ENCODE measurements around the gene FCRLA. TPM values are rescaled to one million over a fixed set of nuclear protein-coding genes. Genes with fewer than 3 reads are reported as not detected.
A peak's percentile ranks its signal among the peaks of the same experiment; 100 is the strongest.

Gene FCRLA
- total RNA-seq, 1 experiment from 2014 or later = 0.25 TPM

DNA sequence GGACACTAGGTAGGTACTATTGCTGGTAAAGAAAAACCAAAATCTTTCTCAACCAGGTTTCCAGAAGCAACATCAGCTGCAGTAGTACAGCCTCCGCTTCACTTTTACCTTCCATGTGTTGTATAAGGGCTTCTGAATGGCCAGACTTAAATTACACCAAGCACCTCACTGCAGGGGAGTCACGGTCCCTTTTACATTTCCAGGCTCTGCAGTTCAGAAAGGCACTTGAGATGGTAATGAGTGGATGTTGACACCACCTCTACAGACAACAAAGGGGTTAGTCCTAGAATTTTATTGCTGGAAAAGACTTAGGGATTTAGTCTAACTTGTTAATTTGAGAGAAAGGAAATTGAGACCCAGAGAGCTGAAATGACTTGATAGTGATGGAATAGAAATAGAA is 30.6 kb downstream of the FCRLA start (continued):
- no peak for TF ChIP-seq SRF (IDR thresholded peaks at IDR 0.05; ENCODE audit: low read depth)
- TF ChIP-seq EZH2 (IDR thresholded peaks at IDR 0.05) = no peak
- TF ChIP-seq, protein P1, sequence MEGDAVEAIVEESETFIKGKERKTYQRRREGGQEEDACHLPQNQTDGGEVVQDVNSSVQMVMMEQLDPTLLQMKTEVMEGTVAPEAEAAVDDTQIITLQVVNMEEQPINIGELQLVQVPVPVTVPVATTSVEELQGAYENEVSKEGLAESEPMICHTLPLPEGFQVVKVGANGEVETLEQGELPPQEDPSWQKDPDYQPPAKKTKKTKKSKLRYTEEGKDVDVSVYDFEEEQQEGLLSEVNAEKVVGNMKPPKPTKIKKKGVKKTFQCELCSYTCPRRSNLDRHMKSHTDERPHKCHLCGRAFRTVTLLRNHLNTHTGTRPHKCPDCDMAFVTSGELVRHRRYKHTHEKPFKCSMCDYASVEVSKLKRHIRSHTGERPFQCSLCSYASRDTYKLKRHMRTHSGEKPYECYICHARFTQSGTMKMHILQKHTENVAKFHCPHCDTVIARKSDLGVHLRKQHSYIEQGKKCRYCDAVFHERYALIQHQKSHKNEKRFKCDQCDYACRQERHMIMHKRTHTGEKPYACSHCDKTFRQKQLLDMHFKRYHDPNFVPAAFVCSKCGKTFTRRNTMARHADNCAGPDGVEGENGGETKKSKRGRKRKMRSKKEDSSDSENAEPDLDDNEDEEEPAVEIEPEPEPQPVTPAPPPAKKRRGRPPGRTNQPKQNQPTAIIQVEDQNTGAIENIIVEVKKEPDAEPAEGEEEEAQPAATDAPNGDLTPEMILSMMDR (IDR thresholded peaks at IDR 0.05 in 2 of 3, conservative IDR thresholded peaks at IDR 0.05 in 1 of 3; ENCODE audit: borderline replicate concordance in 1 of 3, insufficient read depth in 1 of 3, low read depth in 2 of 3, low read length in 2 of 3) = no peak
- no peak for TF ChIP-seq SIN3A (IDR thresholded peaks at IDR 0.05; ENCODE audit: low read depth)

GRCh38 chr1:161738627-161739287 is 31.7 kb downstream of the FCRLA start:
- Histone ChIP-seq H2AFZ (ENCODE audit: low read depth, low read length, poor library complexity, severe bottlenecking) (no peak overlapping the region), H3K9ac (ENCODE audit: low read length) (no peak overlapping the region)
- no TSS peak for BruUV-seq (replicated peaks)

More at GRCh38 chr1:161738627-161739287, 31.7 kb downstream of the FCRLA start:
- ChIA-PET CTCF (interaction anchor here (0.8 to 3.7 kb wide), 10 partner anchors 8 to 298 kb away, joined by 3 to 18 read pairs (median 5); partner anchors contain the start of gene DUSP12), POLR2A (interaction anchor here (1.0 to 1.5 kb wide), 2 partner anchors 11 to 91 kb away, joined by 3 to 6 read pairs; partner anchors contain the start of gene DUSP12), RAD21 (ENCODE audit: low non-redundant PET in 1 of 2, low total read pairs in 2 of 2, uncharacterized antibody in 2 of 2, unreplicated experiment in 2 of 2) (interaction anchor here in 1 of 2 experiments (0.7 to 1.5 kb wide), 3 partner anchors 11 to 350 kb away, joined by 3 to 5 read pairs (median 3); no protein-coding TSS in a partner anchor)
- no peaks in the 10 kb centered on the region for H3K9me3 ChIP-seq (ENCODE audit: control insufficient read depth in 1 of 2, insufficient read depth in 1 of 2, low read depth in 1 of 2, low read length in 2 of 2)
- no peaks in the 10 kb centered on the region for H3K9me2 ChIP-seq (ENCODE audit: insufficient read depth)
- no peaks in the 10 kb centered on the region for H3K36me3 ChIP-seq (ENCODE audit: control insufficient read depth in 1 of 2, insufficient read depth in 2 of 2, low read length in 2 of 2)
- peaks cover 0 to 24% of the 10 kb centered on the region in 2 experiments; a peak in 2 of 4 replicates for H3K4me1 ChIP-seq (ENCODE audit: control insufficient read depth in 1 of 2, insufficient read depth in 2 of 2, low read length in 2 of 2)
- no peak overlapping the region for H3K27ac ChIP-seq (ENCODE audit: low read depth, low read length)
- H3K27me3 ChIP-seq (ENCODE audit: insufficient read depth, low read length) = no peaks in the 10 kb centered on the region
- ATAC-seq (peak; percentile 73), DNase-seq (ENCODE audit: low read depth, low spot score) (peak; percentile 76)
- no peak overlapping the region for H3K4me3 ChIP-seq (replicated peaks in 1 of 2; ENCODE audit: low read depth in 1 of 2, low read length in 2 of 2)
- intact Hi-C loops (cut with micrococcal nuclease) = loop anchor here (5.0 kb wide), 3 partner anchors 91 to 196 kb away; no protein-coding TSS in a partner anchor
- H3K79me2 ChIP-seq (ENCODE audit: insufficient read depth, low read length) = no peaks in the 10 kb centered on the region
- TF ChIP-seq, protein P2, sequence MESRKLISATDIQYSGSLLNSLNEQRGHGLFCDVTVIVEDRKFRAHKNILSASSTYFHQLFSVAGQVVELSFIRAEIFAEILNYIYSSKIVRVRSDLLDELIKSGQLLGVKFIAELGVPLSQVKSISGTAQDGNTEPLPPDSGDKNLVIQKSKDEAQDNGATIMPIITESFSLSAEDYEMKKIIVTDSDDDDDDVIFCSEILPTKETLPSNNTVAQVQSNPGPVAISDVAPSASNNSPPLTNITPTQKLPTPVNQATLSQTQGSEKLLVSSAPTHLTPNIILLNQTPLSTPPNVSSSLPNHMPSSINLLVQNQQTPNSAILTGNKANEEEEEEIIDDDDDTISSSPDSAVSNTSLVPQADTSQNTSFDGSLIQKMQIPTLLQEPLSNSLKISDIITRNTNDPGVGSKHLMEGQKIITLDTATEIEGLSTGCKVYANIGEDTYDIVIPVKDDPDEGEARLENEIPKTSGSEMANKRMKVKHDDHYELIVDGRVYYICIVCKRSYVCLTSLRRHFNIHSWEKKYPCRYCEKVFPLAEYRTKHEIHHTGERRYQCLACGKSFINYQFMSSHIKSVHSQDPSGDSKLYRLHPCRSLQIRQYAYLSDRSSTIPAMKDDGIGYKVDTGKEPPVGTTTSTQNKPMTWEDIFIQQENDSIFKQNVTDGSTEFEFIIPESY (IDR thresholded peaks at IDR 0.05; ENCODE audit: extremely low read depth, insufficient replicate concordance, low read length) = no peak
- TF ChIP-seq, protein P1 (IDR thresholded peaks at IDR 0.05 in 2 of 3, conservative IDR thresholded peaks at IDR 0.05 in 1 of 3; ENCODE audit: borderline replicate concordance in 1 of 3, insufficient read depth in 1 of 3, low read depth in 2 of 3, low read length in 2 of 3) = peak; percentile 49 to 90 (median 64); a peak in 5 of 6 replicates
- TF ChIP-seq RAD21 (IDR thresholded peaks at IDR 0.05; ENCODE audit: low read depth) (peak; percentile 96), ZNF274 (IDR thresholded peaks at IDR 0.05; ENCODE audit: low read depth, low read length) (no peak)
- H4K20me1 ChIP-seq (ENCODE audit: insufficient read depth) = no peaks in the 10 kb centered on the region
- no peak overlapping the region for H3K4me2 ChIP-seq (ENCODE audit: low read length)
